Spleen (tissue), 7 donors: ENCODE measurements around the gene THUMPD1.

Source experiments
- POLR2A ChIP-seq, 3 donors: fragments of 450-650 bp; IDR thresholded peaks; one replicate each; pipeline ENCODE4 v1.5.1; 2017; ENCODE audit warnings: antibody characterized with exemption in 3 of 3, mild to moderate bottlenecking in 1 of 3
- TF ChIP-seq, protein P1 (sequence below), 11 experiments: fragments of 200-600 bp in 7 of 11; fragments of 450-650 bp in 4 of 11; sonication (generic) in 4 of 11; IDR thresholded peaks in 8 of 11; conservative IDR thresholded peaks in 3 of 11; 1 replicate in 7 of 11; 2 replicates in 4 of 11; pipeline versions ENCODE4 v1.4.0 to v1.8.0; 2016 to 2021; ENCODE audit warnings: antibody characterized with exemption in 11 of 11, inconsistent platforms in 4 of 11, mild to moderate bottlenecking in 1 of 11
- donor health status: DM: no; HTN: no; CAD: no; lungs with moderate emphysema.
- donor health status: DM: no; HTN: no; CAD: no.
- donor health status: DM: no; HTN: no; CAD: no.

DNA sequence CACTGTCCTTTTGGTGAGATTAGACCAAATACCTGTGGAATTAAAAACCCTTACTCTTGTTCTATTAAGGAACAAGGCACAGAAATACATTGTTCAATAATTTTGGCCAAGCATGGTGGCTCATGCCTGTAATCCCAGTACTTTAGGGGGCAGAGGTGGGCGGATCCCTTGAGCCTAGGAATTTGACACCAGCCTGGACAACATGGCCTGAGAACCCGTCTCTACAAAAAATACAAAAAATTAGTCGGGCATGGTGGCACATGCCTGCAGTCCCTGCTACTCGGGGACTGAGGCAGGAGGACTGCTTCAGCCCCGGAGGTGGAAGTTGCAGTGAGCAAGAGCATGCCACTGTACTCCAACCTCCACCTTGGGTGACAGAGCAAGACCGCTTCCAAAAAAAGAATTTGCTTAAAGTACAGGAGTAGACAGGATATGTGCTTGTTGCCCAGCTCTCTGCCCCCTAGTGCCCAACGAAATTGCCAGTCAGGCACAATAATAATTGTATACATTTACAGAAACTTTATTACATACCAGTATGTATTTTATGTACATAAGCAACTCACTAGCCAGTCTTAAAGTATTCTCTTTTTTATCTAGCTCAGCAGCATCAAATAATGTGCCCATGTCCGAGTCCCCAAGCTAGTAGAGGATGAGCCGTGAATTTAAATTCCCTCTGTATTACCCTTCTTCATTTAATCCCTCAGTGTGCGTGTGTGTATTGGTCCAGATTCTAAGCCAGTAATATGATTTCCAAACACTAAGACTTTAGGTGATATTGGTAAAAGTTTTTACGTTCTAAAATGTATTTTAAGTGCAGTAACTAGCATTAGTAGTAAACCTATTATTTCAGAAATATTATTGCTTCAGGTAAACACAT is 1.4 kb downstream of the THUMPD1 start:
- TF ChIP-seq, protein P1, sequence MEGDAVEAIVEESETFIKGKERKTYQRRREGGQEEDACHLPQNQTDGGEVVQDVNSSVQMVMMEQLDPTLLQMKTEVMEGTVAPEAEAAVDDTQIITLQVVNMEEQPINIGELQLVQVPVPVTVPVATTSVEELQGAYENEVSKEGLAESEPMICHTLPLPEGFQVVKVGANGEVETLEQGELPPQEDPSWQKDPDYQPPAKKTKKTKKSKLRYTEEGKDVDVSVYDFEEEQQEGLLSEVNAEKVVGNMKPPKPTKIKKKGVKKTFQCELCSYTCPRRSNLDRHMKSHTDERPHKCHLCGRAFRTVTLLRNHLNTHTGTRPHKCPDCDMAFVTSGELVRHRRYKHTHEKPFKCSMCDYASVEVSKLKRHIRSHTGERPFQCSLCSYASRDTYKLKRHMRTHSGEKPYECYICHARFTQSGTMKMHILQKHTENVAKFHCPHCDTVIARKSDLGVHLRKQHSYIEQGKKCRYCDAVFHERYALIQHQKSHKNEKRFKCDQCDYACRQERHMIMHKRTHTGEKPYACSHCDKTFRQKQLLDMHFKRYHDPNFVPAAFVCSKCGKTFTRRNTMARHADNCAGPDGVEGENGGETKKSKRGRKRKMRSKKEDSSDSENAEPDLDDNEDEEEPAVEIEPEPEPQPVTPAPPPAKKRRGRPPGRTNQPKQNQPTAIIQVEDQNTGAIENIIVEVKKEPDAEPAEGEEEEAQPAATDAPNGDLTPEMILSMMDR (IDR thresholded peaks at IDR 0.05 in 8 of 11, conservative IDR thresholded peaks at IDR 0.05 in 3 of 11) = peak in 6 of 11 experiments; percentile 16 to 39 (median 34)
- TF ChIP-seq POLR2A (IDR thresholded peaks at IDR 0.05) = no peak
